ENCODE results near the gene CTBS. TPM values are rescaled to one million over a fixed set of nuclear protein-coding genes. Genes with fewer than 3 reads are reported as not detected.

The CTBS gene
- total and polyA plus RNA-seq, 2 of the 13 experiments (the other 11 are each of a cell fraction or from before 2014, with no cell fraction given), result 4.7 to 12.4 TPM

DNA sequence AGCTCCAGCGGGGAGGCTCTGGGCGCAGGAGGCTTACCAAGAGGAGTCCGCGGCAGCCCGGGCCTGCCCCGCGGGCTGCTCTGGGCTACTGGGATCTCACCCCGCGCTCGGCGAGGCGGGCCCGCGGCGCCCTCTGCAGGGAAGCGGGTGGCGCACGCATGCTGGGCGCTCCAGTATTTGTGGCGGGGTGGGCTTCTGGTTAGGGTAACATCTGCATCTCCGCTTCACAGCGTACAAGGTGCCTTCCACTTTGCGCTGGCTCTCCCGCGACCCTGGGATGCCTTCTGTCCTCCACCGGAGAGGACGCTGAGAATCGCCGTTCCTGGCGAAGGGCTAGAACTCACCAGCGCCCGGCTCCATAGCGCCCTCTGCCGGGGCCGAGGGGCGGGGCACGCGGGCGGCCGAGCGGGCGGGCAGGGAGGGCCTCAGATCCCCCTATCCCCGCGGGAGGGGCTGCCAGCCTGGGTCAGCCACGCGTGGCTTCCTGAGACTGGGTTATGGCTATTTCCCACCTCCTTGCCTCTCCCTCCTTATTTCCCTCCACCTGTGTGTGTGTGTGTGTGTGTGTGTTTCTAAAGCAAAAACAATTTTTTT is 46.6 kb upstream of the CTBS start (continued):
- TF ChIP-seq, protein P1, sequence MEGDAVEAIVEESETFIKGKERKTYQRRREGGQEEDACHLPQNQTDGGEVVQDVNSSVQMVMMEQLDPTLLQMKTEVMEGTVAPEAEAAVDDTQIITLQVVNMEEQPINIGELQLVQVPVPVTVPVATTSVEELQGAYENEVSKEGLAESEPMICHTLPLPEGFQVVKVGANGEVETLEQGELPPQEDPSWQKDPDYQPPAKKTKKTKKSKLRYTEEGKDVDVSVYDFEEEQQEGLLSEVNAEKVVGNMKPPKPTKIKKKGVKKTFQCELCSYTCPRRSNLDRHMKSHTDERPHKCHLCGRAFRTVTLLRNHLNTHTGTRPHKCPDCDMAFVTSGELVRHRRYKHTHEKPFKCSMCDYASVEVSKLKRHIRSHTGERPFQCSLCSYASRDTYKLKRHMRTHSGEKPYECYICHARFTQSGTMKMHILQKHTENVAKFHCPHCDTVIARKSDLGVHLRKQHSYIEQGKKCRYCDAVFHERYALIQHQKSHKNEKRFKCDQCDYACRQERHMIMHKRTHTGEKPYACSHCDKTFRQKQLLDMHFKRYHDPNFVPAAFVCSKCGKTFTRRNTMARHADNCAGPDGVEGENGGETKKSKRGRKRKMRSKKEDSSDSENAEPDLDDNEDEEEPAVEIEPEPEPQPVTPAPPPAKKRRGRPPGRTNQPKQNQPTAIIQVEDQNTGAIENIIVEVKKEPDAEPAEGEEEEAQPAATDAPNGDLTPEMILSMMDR (CRISPR knock-in tag; IDR thresholded peaks at IDR 0.05), result peak; percentile 89
- TF ChIP-seq SOX13 (IDR thresholded peaks at IDR 0.05) (no peak), SOX13 (CRISPR knock-in tag; conservative IDR thresholded peaks at IDR 0.05 in 1 of 2, IDR thresholded peaks at IDR 0.05 in 1 of 2) (peak in 1 of 2 experiments; percentile 8; a peak in 1 of 4 replicates), NCOA1 (CRISPR knock-in tag; IDR thresholded peaks at IDR 0.05) (no peak), ZBTB25 (CRISPR knock-in tag; IDR thresholded peaks at IDR 0.05) (no peak), JARID2 (CRISPR knock-in tag; IDR thresholded peaks at IDR 0.05; ENCODE audit: insufficient replicate concordance) (peak; percentile 33), LBX2 (CRISPR knock-in tag; IDR thresholded peaks at IDR 0.05; ENCODE audit: borderline replicate concordance) (no peak), ZNF431 (CRISPR knock-in tag; IDR thresholded peaks at IDR 0.05; ENCODE audit: borderline replicate concordance, low read depth) (0 out of 2 replicates have a peak, but pooled peaks have one; percentile 60), ELF1 (CRISPR knock-in tag; IDR thresholded peaks at IDR 0.05) (no peak), MED1 (CRISPR knock-in tag; IDR thresholded peaks at IDR 0.05) (no peak), SP4 (CRISPR knock-in tag; IDR thresholded peaks at IDR 0.05) (peak; percentile 60; the same call in 1 of the 2 replicates), ZNF564 (CRISPR knock-in tag; IDR thresholded peaks at IDR 0.05) (0 out of 2 replicates have a peak, but pooled peaks have one; percentile 42), PHF21A (CRISPR knock-in tag; IDR thresholded peaks at IDR 0.05) (0 out of 2 replicates have a peak, but pooled peaks have one; percentile 39), XRCC5 (optimal IDR thresholded peaks at IDR 0.05; ENCODE audit: low read length) (peak; percentile 74), IRX3 (CRISPR knock-in tag; IDR thresholded peaks at IDR 0.05; ENCODE audit: borderline replicate concordance, low read depth) (0 out of 2 replicates have a peak, but pooled peaks have one; percentile 35), THAP11 (CRISPR knock-in tag; IDR thresholded peaks at IDR 0.05) (no peak), HOXA3 (CRISPR knock-in tag; IDR thresholded peaks at IDR 0.05) (peak; percentile 31; the same call in 1 of the 2 replicates)
- TF ChIP-seq, protein P2, sequence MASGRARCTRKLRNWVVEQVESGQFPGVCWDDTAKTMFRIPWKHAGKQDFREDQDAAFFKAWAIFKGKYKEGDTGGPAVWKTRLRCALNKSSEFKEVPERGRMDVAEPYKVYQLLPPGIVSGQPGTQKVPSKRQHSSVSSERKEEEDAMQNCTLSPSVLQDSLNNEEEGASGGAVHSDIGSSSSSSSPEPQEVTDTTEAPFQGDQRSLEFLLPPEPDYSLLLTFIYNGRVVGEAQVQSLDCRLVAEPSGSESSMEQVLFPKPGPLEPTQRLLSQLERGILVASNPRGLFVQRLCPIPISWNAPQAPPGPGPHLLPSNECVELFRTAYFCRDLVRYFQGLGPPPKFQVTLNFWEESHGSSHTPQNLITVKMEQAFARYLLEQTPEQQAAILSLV (CRISPR knock-in tag; IDR thresholded peaks at IDR 0.05; ENCODE audit: borderline replicate concordance), result peak; percentile 67; the same call in 1 of the 2 replicates
- TF ChIP-seq, protein P3, sequence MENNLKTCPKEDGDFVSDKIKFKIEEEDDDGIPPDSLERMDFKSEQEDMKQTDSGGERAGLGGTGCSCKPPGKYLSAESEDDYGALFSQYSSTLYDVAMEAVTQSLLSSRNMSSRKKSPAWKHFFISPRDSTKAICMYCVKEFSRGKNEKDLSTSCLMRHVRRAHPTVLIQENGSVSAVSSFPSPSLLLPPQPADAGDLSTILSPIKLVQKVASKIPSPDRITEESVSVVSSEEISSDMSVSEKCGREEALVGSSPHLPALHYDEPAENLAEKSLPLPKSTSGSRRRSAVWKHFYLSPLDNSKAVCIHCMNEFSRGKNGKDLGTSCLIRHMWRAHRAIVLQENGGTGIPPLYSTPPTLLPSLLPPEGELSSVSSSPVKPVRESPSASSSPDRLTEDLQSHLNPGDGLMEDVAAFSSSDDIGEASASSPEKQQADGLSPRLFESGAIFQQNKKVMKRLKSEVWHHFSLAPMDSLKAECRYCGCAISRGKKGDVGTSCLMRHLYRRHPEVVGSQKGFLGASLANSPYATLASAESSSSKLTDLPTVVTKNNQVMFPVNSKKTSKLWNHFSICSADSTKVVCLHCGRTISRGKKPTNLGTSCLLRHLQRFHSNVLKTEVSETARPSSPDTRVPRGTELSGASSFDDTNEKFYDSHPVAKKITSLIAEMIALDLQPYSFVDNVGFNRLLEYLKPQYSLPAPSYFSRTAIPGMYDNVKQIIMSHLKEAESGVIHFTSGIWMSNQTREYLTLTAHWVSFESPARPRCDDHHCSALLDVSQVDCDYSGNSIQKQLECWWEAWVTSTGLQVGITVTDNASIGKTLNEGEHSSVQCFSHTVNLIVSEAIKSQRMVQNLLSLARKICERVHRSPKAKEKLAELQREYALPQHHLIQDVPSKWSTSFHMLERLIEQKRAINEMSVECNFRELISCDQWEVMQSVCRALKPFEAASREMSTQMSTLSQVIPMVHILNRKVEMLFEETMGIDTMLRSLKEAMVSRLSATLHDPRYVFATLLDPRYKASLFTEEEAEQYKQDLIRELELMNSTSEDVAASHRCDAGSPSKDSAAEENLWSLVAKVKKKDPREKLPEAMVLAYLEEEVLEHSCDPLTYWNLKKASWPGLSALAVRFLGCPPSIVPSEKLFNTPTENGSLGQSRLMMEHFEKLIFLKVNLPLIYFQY (CRISPR knock-in tag; IDR thresholded peaks at IDR 0.05; ENCODE audit: borderline replicate concordance), result peak; percentile 64; the same call in 1 of the 2 replicates
- TF ChIP-seq, protein P4, sequence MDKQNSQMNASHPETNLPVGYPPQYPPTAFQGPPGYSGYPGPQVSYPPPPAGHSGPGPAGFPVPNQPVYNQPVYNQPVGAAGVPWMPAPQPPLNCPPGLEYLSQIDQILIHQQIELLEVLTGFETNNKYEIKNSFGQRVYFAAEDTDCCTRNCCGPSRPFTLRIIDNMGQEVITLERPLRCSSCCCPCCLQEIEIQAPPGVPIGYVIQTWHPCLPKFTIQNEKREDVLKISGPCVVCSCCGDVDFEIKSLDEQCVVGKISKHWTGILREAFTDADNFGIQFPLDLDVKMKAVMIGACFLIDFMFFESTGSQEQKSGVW (CRISPR knock-in tag; IDR thresholded peaks at IDR 0.05; ENCODE audit: borderline replicate concordance), result no peak

All from HepG2 (cell line).